ENCODE data around the gene ARRDC2. TPM values are rescaled to one million over a fixed set of nuclear protein-coding genes. Genes with fewer than 3 reads are reported as not detected.

ARRDC2 gene
- total and polyA plus RNA-seq, 9 of the 15 experiments (the other 6 are each of a cell fraction or from before 2014, with no cell fraction given), result 1.9 to 27.4 (median 15.2) TPM

DNA sequence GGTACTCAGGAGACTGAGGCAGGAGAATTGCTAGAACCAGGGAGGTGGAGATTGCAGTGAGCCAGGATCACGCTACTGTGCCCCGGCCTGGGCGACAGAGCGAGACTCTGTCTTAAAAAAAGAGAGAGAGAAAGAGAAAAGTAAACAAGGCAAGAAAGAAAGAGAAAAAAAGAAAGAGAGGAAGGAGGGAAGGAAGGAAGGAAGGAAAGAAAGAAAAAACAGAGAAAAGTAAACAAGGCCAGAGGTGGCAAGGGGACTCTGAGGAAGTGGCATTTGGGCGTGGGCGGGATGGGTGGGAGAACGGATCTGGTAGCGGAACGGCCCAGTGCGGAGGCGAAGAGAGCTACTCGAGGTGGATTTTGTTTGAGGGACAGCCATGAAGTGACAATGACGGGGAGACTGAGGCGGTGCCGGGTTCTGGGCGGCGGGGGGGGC is 7.5 kb upstream of the ARRDC2 start (continued):
- peak; percentile 66; the same call in 1 of the 2 replicates for TF ChIP-seq GATAD2A (IDR thresholded peaks at IDR 0.05)
- TF ChIP-seq, protein P1, sequence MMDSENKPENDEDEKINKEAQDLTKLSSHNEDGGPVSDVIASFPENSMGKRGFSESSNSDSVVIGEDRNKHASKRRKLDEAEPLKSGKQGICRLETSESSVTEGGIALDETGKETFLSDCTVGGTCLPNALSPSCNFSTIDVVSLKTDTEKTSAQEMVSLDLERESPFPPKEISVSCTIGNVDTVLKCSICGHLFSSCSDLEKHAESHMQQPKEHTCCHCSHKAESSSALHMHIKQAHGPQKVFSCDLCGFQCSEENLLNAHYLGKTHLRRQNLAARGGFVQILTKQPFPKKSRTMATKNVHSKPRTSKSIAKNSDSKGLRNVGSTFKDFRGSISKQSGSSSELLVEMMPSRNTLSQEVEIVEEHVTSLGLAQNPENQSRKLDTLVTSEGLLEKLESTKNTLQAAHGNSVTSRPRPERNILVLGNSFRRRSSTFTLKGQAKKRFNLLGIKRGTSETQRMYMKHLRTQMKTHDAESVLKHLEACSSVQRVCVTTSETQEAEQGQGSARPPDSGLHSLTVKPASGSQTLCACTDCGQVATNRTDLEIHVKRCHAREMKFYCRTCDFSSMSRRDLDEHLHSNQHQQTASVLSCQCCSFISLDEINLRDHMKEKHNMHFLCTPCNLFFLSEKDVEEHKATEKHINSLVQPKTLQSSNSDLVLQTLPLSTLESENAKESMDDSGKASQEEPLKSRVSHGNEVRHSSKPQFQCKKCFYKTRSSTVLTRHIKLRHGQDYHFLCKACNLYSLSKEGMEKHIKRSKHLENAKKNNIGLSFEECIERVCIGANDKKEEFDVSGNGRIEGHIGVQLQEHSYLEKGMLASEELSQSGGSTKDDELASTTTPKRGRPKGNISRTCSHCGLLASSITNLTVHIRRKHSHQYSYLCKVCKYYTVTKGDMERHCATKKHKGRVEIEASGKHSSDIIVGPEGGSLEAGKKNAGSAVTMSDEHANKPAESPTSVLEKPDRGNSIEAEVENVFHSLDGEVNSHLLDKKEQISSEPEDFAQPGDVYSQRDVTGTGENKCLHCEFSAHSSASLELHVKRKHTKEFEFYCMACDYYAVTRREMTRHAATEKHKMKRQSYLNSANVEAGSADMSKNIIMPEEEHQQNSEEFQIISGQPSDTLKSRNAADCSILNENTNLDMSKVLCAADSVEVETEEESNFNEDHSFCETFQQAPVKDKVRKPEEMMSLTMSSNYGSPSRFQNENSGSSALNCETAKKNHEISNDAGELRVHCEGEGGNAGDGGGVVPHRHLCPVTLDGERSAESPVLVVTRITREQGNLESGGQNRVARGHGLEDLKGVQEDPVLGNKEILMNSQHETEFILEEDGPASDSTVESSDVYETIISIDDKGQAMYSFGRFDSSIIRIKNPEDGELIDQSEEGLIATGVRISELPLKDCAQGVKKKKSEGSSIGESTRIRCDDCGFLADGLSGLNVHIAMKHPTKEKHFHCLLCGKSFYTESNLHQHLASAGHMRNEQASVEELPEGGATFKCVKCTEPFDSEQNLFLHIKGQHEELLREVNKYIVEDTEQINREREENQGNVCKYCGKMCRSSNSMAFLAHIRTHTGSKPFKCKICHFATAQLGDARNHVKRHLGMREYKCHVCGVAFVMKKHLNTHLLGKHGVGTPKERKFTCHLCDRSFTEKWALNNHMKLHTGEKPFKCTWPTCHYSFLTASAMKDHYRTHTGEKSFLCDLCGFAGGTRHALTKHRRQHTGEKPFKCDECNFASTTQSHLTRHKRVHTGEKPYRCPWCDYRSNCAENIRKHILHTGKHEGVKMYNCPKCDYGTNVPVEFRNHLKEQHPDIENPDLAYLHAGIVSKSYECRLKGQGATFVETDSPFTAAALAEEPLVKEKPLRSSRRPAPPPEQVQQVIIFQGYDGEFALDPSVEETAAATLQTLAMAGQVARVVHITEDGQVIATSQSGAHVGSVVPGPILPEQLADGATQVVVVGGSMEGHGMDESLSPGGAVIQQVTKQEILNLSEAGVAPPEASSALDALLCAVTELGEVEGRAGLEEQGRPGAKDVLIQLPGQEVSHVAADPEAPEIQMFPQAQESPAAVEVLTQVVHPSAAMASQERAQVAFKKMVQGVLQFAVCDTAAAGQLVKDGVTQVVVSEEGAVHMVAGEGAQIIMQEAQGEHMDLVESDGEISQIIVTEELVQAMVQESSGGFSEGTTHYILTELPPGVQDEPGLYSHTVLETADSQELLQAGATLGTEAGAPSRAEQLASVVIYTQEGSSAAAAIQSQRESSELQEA (IDR thresholded peaks at IDR 0.05; ENCODE audit: low read depth), result 0 out of 2 replicates have a peak, but pooled peaks have one; percentile 15
- TF ChIP-seq ARHGAP35 (IDR thresholded peaks at IDR 0.05; ENCODE audit: partially characterized antibody), result peak; percentile 48
- peak; percentile 87 to 89 for TF ChIP-seq FOXK2 (conservative IDR thresholded peaks at IDR 0.05 in 1 of 2, IDR thresholded peaks at IDR 0.05 in 1 of 2; ENCODE audit: low read depth in 2 of 2)
- TF ChIP-seq PTBP1 (IDR thresholded peaks at IDR 0.05; ENCODE audit: low read depth, low read length), result no peak
- TF ChIP-seq NFRKB (IDR thresholded peaks at IDR 0.05; ENCODE audit: low read depth), result peak; percentile 67; the same call in 1 of the 2 replicates
- TF ChIP-seq, protein P2, sequence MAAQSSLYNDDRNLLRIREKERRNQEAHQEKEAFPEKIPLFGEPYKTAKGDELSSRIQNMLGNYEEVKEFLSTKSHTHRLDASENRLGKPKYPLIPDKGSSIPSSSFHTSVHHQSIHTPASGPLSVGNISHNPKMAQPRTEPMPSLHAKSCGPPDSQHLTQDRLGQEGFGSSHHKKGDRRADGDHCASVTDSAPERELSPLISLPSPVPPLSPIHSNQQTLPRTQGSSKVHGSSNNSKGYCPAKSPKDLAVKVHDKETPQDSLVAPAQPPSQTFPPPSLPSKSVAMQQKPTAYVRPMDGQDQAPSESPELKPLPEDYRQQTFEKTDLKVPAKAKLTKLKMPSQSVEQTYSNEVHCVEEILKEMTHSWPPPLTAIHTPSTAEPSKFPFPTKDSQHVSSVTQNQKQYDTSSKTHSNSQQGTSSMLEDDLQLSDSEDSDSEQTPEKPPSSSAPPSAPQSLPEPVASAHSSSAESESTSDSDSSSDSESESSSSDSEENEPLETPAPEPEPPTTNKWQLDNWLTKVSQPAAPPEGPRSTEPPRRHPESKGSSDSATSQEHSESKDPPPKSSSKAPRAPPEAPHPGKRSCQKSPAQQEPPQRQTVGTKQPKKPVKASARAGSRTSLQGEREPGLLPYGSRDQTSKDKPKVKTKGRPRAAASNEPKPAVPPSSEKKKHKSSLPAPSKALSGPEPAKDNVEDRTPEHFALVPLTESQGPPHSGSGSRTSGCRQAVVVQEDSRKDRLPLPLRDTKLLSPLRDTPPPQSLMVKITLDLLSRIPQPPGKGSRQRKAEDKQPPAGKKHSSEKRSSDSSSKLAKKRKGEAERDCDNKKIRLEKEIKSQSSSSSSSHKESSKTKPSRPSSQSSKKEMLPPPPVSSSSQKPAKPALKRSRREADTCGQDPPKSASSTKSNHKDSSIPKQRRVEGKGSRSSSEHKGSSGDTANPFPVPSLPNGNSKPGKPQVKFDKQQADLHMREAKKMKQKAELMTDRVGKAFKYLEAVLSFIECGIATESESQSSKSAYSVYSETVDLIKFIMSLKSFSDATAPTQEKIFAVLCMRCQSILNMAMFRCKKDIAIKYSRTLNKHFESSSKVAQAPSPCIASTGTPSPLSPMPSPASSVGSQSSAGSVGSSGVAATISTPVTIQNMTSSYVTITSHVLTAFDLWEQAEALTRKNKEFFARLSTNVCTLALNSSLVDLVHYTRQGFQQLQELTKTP (IDR thresholded peaks at IDR 0.05; ENCODE audit: low read depth in 1 of 2, partially characterized antibody in 2 of 2), result peak in 1 of 2 experiments; percentile 36
- TF ChIP-seq ZBTB1 (CRISPR knock-in tag; IDR thresholded peaks at IDR 0.05; ENCODE audit: borderline replicate concordance, low read depth), result no peak
